HG03103 (cell line): Measurements from ENCODE around the gene PRKCH.
"Not testable (repeated sequence)": the region's sequence is repeated elsewhere in the genome, so short reads cannot be mapped to it uniquely, and the experiment has no call there.

Experiments used
- ATAC-seq: cut with Tn5 transposase; IDR thresholded peaks from one replicate; pipeline ENCODE4 v1.9.1; 2021; ENCODE audit warnings: low read depth; ENCODE audit not compliant: unreplicated experiment

The PRKCH gene

GRCh38 chr14:61524211-61524806 lies 202.9 kb downstream of the PRKCH start:
- no peak for ATAC-seq

- ATAC-seq: no peak
Measured at GRCh38 chr14:61524936-61525292, 203.5 kb downstream of the PRKCH start.

- peak; percentile 82 for ATAC-seq
Measured at GRCh38 chr14:61525293-61526011, 204.1 kb downstream of the PRKCH start.

- no peak for ATAC-seq
Measured at GRCh38 chr14:61526405-61527312, 205.3 kb downstream of the PRKCH start.

- ATAC-seq: no peak
Measured at GRCh38 chr14:61527325-61528100, 206.1 kb downstream of the PRKCH start.

- no peak for ATAC-seq
Measured at GRCh38 chr14:61528591-61529021, 207.2 kb downstream of the PRKCH start.

GRCh38 chr14:61529360-61529759 lies 208.0 kb downstream of the PRKCH start:
- not testable (repeated sequence) for ATAC-seq

GRCh38 chr14:61530296-61530695 lies 208.9 kb downstream of the PRKCH start:
- ATAC-seq: no peak

GRCh38 chr14:61530896-61531295 lies 209.5 kb downstream of the PRKCH start:
- no peak for ATAC-seq

GRCh38 chr14:61531465-61532122 lies 210.2 kb downstream of the PRKCH start:
- ATAC-seq: no peak

- ATAC-seq: no peak
Measured at GRCh38 chr14:61532123-61532505, 210.7 kb downstream of the PRKCH start.

- no peak for ATAC-seq
Measured at GRCh38 chr14:61532763-61533162, 211.4 kb downstream of the PRKCH start.

- no peak for ATAC-seq
Measured at GRCh38 chr14:61533513-61534255, 212.3 kb downstream of the PRKCH start.

- ATAC-seq: no peak
Measured at GRCh38 chr14:61535032-61535431, 213.7 kb downstream of the PRKCH start.

- ATAC-seq: no peak
Measured at GRCh38 chr14:61535458-61535857, 214.1 kb downstream of the PRKCH start.

- ATAC-seq: no peak
Measured at GRCh38 chr14:61536661-61537562, 215.5 kb downstream of the PRKCH start.

GRCh38 chr14:61537563-61538463 lies 216.4 kb downstream of the PRKCH start:
- ATAC-seq: no peak
